NCI-H69 (cell line): ENCODE data around the gene EXOSC1.
"Not testable (repeated sequence)": the region's sequence is repeated elsewhere in the genome, so short reads cannot be mapped to it uniquely, and the experiment has no call there.

ENCODE experiments used
- DNase-seq: peaks from one replicate; lab custom pipeline; 2025; lab: John Stamatoyannopoulos, UW

The EXOSC1 gene

GRCh38 chr10:97407952-97408248 lies 37.9 kb downstream of the EXOSC1 start:
- no peak for DNase-seq

- peak; percentile 79 for DNase-seq
Observed at GRCh38 chr10:97407211-97407951, 38.4 kb downstream of the EXOSC1 start.

- not testable (repeated sequence) for DNase-seq
Observed at GRCh38 chr10:97406483-97406882, 39.3 kb downstream of the EXOSC1 start.

DNA sequence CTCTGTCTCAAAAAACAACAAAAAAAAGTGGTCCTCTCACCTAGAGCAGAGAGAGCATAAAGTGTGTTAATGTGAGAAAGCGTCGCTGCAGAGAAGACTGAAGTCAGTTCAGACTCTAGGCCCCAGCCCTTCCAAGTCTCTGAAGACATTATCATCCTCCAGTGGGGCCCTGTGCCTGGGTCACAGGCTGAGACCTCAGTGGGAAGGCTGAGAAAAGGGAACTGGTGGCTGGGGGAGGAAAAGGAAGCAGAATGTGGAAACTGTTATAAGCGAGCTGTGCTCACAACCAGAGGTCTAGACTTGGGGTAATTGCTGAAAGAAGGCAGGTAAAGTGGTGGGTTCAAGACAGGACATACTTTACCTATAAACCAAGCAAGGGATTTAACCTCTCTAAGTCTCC lies 39.7 kb downstream of the EXOSC1 start:
- no peak for DNase-seq

GRCh38 chr10:97404044-97404443 lies 41.8 kb downstream of the EXOSC1 start:
- DNase-seq: no peak

- no peak for DNase-seq
Observed at GRCh38 chr10:97401455-97401919, 44.3 kb downstream of the EXOSC1 start.

- DNase-seq: peak; percentile 96
Observed at GRCh38 chr10:97400665-97401454, 44.9 kb downstream of the EXOSC1 start, which contains the start of gene RRP12. Gene RRP12, minus strand, starts transcription at chr10:97401340. Its CDS starts 109 bp downstream, at chr10:97401231.

- peak; percentile 40 for DNase-seq
Observed at GRCh38 chr10:97399843-97400545, 45.8 kb downstream of the EXOSC1 start.

DNA sequence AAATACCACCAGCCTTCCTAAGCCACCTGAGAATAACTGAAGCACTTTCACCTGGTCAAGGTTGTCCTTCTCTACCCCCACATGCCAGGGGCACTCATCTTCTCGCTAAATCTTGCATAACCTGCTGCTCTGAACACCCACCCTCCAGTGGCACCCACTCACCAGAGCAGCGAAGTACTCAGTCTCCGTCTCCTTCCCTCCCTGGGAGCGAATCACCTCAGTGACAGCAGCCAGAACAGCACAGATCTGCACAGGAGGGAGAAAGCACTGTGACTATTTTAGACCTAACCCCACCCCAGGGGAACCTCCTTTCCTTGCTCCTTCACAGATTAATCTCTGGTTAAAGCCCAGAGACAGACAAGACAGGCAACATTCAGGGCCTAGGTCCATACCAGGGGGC lies 49.8 kb downstream of the EXOSC1 start:
- no peak for DNase-seq

DNA sequence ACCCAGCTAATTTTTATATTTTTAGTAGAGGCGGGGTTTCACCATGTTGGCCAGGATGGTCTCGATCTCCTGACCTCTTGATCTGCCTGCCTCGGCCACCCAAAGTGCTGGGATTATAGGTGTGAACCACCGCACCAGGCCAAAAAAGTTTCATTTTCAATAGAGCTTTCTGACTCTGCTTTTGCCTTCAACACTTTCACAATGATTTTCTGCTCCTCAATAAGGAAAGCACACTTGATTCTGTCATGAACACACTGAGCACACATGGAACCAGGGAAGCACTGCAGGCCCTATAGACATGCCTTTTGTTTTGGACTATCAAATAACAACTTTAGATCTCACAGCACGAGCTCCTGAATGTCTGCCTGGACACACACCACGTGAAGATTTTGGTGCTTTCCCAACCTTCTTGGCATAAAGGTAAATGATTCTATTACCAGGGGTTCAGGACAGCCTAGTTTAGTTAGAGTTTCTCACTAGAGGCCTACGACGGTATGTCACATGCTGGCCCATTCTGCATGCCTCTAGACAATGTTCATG lies 52.7 kb downstream of the EXOSC1 start:
- no peak for DNase-seq

DNA sequence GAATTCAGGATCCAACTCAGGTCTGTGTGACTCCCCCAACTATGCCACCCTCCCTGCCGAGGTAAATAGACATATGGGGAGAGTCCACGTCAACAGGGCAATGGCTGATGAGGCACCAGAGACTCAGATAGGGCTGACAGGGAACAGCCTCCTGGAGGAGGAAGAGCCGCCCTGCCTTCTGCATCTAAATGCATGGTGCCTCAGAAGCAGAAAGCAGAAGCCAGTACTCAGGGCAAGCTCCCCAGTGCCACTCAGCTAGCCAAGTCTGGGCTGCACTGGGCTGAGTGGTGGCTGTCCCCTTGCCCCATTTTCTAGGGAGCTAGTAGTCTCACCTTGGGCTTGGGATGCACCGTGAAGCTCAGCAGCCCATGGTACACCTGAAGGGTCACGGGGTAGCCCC lies 55.7 kb downstream of the EXOSC1 start:
- no peak for DNase-seq

DNA sequence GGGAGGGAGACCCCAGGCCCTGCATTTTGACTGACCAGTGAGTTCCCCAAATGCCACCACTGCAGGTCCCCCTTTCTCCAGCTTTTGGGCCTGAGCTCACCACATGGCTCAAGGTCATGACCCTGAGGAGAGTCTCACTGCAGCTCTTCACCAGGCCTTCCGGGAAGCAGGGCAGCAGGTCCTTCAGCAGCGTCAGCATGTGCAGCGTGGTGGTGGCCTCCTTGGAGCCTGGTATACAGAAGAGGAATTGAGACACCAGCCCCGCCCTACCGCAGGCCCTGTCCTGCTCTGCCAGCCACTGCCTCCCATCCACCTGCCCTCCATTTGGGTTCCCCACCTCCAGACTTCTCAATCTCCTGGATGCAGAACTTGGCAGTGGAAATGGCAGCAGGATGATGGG lies 57.7 kb downstream of the EXOSC1 start:
- no peak for DNase-seq
